AML-193 (cell line): ENCODE results near the gene RASSF3.
"Not testable (repeated sequence)": the region's sequence is repeated elsewhere in the genome, so short reads cannot be mapped to it uniquely, and the experiment has no call there.

Experiments used
- DNase-seq, 2 experiments: peaks; one replicate each; lab custom pipeline; 2025; lab: John Stamatoyannopoulos, UW

RASSF3 gene

GRCh38 chr12:64633011-64633939 is 23.0 kb downstream of the RASSF3 start:
- no peak for DNase-seq

GRCh38 chr12:64633940-64634337 is 23.6 kb downstream of the RASSF3 start:
- DNase-seq, result no peak

GRCh38 chr12:64634508-64635092 is 24.3 kb downstream of the RASSF3 start:
- no peak for DNase-seq

- DNase-seq, result no peak
Observed at GRCh38 chr12:64635356-64635998, 25.2 kb downstream of the RASSF3 start.

GRCh38 chr12:64636856-64637255 is 26.6 kb downstream of the RASSF3 start:
- DNase-seq, result no peak

GRCh38 chr12:64639466-64639865 is 29.2 kb downstream of the RASSF3 start:
- no peak for DNase-seq

- DNase-seq, result no peak
Observed at GRCh38 chr12:64646318-64646717, 36.0 kb downstream of the RASSF3 start.

GRCh38 chr12:64649487-64649886 is 39.2 kb downstream of the RASSF3 start:
- DNase-seq, result no peak

- DNase-seq, result no peak
Observed at GRCh38 chr12:64650762-64651161, 40.5 kb downstream of the RASSF3 start.

GRCh38 chr12:64652346-64652745 is 42.1 kb downstream of the RASSF3 start:
- no peak for DNase-seq

GRCh38 chr12:64653123-64653522 is 42.8 kb downstream of the RASSF3 start:
- DNase-seq, result no peak

GRCh38 chr12:64653907-64654306 is 43.6 kb downstream of the RASSF3 start:
- DNase-seq, result not testable (repeated sequence)

- no peak for DNase-seq
Observed at GRCh38 chr12:64655141-64655540, 44.8 kb downstream of the RASSF3 start.

GRCh38 chr12:64656429-64656828 is 46.1 kb downstream of the RASSF3 start:
- DNase-seq, result no peak

- no peak for DNase-seq
Observed at GRCh38 chr12:64658892-64659481, 48.7 kb downstream of the RASSF3 start.

- DNase-seq, result no peak
Observed at GRCh38 chr12:64660237-64661018, 50.1 kb downstream of the RASSF3 start.

GRCh38 chr12:64663015-64663414 is 52.7 kb downstream of the RASSF3 start:
- no peak for DNase-seq

GRCh38 chr12:64665514-64665913 is 55.2 kb downstream of the RASSF3 start:
- DNase-seq, result no peak

GRCh38 chr12:64666054-64666914 is 56.0 kb downstream of the RASSF3 start:
- no peak for DNase-seq

- no peak for DNase-seq
Observed at GRCh38 chr12:64667793-64668192, 57.5 kb downstream of the RASSF3 start.
